GM04503 (cell line): ENCODE measurements around the gene YPEL4.

Experiments used
- DNase-seq: peaks from one replicate; pipeline ENCODE4 v3.0.0-alpha.2; 2012; ENCODE audit warnings: low read depth

YPEL4 gene

GRCh38 chr11:57650739-57651090, 1.0 kb upstream of the YPEL4 start:
- no peak for DNase-seq

GRCh38 chr11:57648801-57649735, 644 bp downstream of the YPEL4 start:
- DNase-seq = no peak

- no peak for DNase-seq
Observed at GRCh38 chr11:57647960-57648800, 1.5 kb downstream of the YPEL4 start.

GRCh38 chr11:57647372-57647771, 2.3 kb downstream of the YPEL4 start:
- no peak for DNase-seq

- no peak for DNase-seq
Observed at GRCh38 chr11:57646799-57647303, 2.9 kb downstream of the YPEL4 start.

GRCh38 chr11:57646194-57646798, 3.4 kb downstream of the YPEL4 start:
- DNase-seq = no peak

GRCh38 chr11:57645689-57646085, 4.0 kb downstream of the YPEL4 start:
- DNase-seq = no peak

GRCh38 chr11:57644748-57645688, 4.7 kb downstream of the YPEL4 start:
- no peak for DNase-seq

GRCh38 chr11:57643802-57644201, 5.9 kb downstream of the YPEL4 start:
- no peak for DNase-seq

- DNase-seq = no peak
Observed at GRCh38 chr11:57641011-57641807, 8.5 kb downstream of the YPEL4 start.

- DNase-seq = no peak
Observed at GRCh38 chr11:57640068-57640800, 9.5 kb downstream of the YPEL4 start.

GRCh38 chr11:57639321-57640067, 10.2 kb downstream of the YPEL4 start:
- no peak for DNase-seq

GRCh38 chr11:57638811-57639320, 10.8 kb downstream of the YPEL4 start:
- DNase-seq = no peak

- DNase-seq = peak; percentile 54
Observed at GRCh38 chr11:57638005-57638781, 11.5 kb downstream of the YPEL4 start.

GRCh38 chr11:57637626-57638004, 12.1 kb downstream of the YPEL4 start:
- DNase-seq = no peak

- no peak for DNase-seq
Observed at GRCh38 chr11:57635246-57635645, 14.5 kb downstream of the YPEL4 start.

- no peak for DNase-seq
Observed at GRCh38 chr11:57634311-57634710, 15.4 kb downstream of the YPEL4 start.
